B cell (primary cell): ENCODE measurements around the gene NDUFV2.

Experiments
- CTCF ChIP-seq: fragments of 200-600 bp; IDR thresholded peaks from one replicate; pipeline ENCODE4 v1.8.0; 2022; ENCODE audit warnings: antibody characterized with exemption, mild to moderate bottlenecking
- EZH2 ChIP-seq: IDR thresholded peaks from 2 replicates; pipeline ENCODE4 v1.6.1; 2012; ENCODE audit warnings: borderline replicate concordance, low read depth, mild to moderate bottlenecking, moderate library complexity, low read length; ENCODE audit not compliant: insufficient read depth, poor library complexity, severe bottlenecking

- no peak for TF ChIP-seq CTCF
- no peak for TF ChIP-seq EZH2
These were observed 21.0 kb downstream of the NDUFV2 start for GRCh38 chr18:9123520-9123919.
